Neural cell (in vitro differentiated cells): ENCODE measurements around the gene CEP97. TPM values are rescaled to one million over a fixed set of nuclear protein-coding genes. Genes with fewer than 3 reads are reported as not detected.

ENCODE experiments used
- H2AFZ ChIP-seq: fragments of 200-600, 300-800 bp; sonication (generic), shearing (Covaris generic); 2 replicates; pipeline ENCODE4 v1.6.0; 2014; ENCODE audit warnings: low read depth, mild to moderate bottlenecking, antibody characterized with exemption, low read length, moderate library complexity
- H3F3A ChIP-seq: fragments of 200-600 bp; shearing (Covaris generic); 2 replicates; pipeline ENCODE4 v1.6.1; 2016; ENCODE audit warnings: mild to moderate bottlenecking, moderate library complexity, mixed read lengths, antibody characterized with exemption, low read length; ENCODE audit not compliant: insufficient read depth, poor library complexity, severe bottlenecking
- H3K27ac ChIP-seq: fragments of 200-600, 300-800 bp; sonication (generic), shearing (Covaris generic); 2 replicates; pipeline ENCODE4 v1.5.1; 2014; ENCODE audit warnings: mild to moderate bottlenecking, low read length, moderate library complexity
- H3K27me3 ChIP-seq: fragments of 300-800, 200-600 bp; sonication (generic), shearing (Covaris generic); 2 replicates; pipeline ENCODE4 v1.6.0; 2014; ENCODE audit warnings: mild to moderate bottlenecking, low read depth, low read length, moderate library complexity; ENCODE audit not compliant: insufficient read depth
- H3K36me3 ChIP-seq: fragments of 300-800, 200-600 bp; sonication (generic), shearing (Covaris generic); 2 replicates; pipeline ENCODE4 v1.5.1; 2014; ENCODE audit warnings: mild to moderate bottlenecking, antibody characterized with exemption, low read length, moderate library complexity; ENCODE audit not compliant: insufficient read depth
- H3K4me2 ChIP-seq: fragments of 300-800, 200-600 bp; sonication (generic), shearing (Covaris generic); 2 replicates; pipeline ENCODE4 v1.6.0; 2014; ENCODE audit warnings: mild to moderate bottlenecking, low read length
- H3K4me3 ChIP-seq: fragments of 300-800, 200-600 bp; sonication (generic), shearing (Covaris generic); 2 replicates; pipeline ENCODE4 v1.5.1; 2014; ENCODE audit warnings: mild to moderate bottlenecking, low read length, moderate library complexity
- H3K79me2 ChIP-seq: fragments of 200-600 bp; shearing (Covaris generic); replicated peaks from 2 replicates; pipeline ENCODE4 v1.6.0; 2014; ENCODE audit warnings: mild to moderate bottlenecking, low read length, moderate library complexity; ENCODE audit not compliant: insufficient read depth
- H3K9ac ChIP-seq: fragments of 300-800, 200-600 bp; sonication (generic), shearing (Covaris generic); 2 replicates; pipeline ENCODE4 v1.6.1; 2016; ENCODE audit warnings: mild to moderate bottlenecking, low read length, mixed read lengths
- H3K9me2 ChIP-seq: fragments of 200-600 bp; shearing (Covaris generic); 2 replicates; pipeline ENCODE4 v1.6.1; 2016; ENCODE audit warnings: mild to moderate bottlenecking, low read length, mixed read lengths; ENCODE audit not compliant: insufficient read depth
- H3K9me3 ChIP-seq: fragments of 200-600, 300-800 bp; sonication (generic), shearing (Covaris generic); 2 replicates; pipeline ENCODE4 v1.6.1; 2016; ENCODE audit warnings: mild to moderate bottlenecking, mixed run types, low read length, moderate library complexity, mixed read lengths
- H4K20me1 ChIP-seq: fragments of 200-600 bp; shearing (Covaris generic); 2 replicates; pipeline ENCODE4 v1.6.1; 2016; ENCODE audit warnings: mild to moderate bottlenecking, mixed run types; ENCODE audit not compliant: insufficient read depth
- EZH2 ChIP-seq: fragments of 200-600, 300-800 bp; shearing (Covaris generic), sonication (generic); IDR thresholded peaks from 2 replicates; pipeline ENCODE4 v1.6.1; 2014; ENCODE audit warnings: antibody characterized with exemption, low read length, borderline replicate concordance, mild to moderate bottlenecking; ENCODE audit not compliant: insufficient read depth, poor library complexity, severe bottlenecking
- POLR2AphosphoS5 ChIP-seq: IDR thresholded peaks from 2 replicates; pipeline ENCODE4 v1.6.1; 2012
- RAD21 ChIP-seq: fragments of 450-650 bp; conservative IDR thresholded peaks from 2 replicates; pipeline ENCODE4 v1.6.1; 2014; ENCODE audit warnings: antibody characterized with exemption, mild to moderate bottlenecking, moderate library complexity
- SMC3 ChIP-seq: fragments of 450-650 bp; conservative IDR thresholded peaks from 2 replicates; pipeline ENCODE4 v1.6.1; 2014; ENCODE audit warnings: antibody characterized with exemption, mild to moderate bottlenecking, moderate library complexity; ENCODE audit not compliant: poor library complexity
- polyA plus RNA-seq: library from polyadenylated mRNA; depleted of rRNA; stranded (reverse); fragments of >200 nt; gene quantifications from 2 replicates; pipeline ENCODE4 v1.2.3, GENCODE V29; 2014
- TF ChIP-seq, protein P1 (sequence below): IDR thresholded peaks from 2 replicates; pipeline ENCODE4 v1.6.1; 2012; ENCODE audit warnings: borderline replicate concordance

Gene CEP97
- polyA plus RNA-seq, 1 donor from 2014 or later, result 52.9 TPM

- Histone ChIP-seq H3K4me3 (peak overlapping the region; percentile 89), H3K9me2 (no peaks in the 10 kb centered on the region), H3K27me3 (no peaks in the 10 kb centered on the region), H4K20me1 (no peaks in the 10 kb centered on the region), H3F3A (no peaks in the 10 kb centered on the region), H3K9ac (no peak overlapping the region), H3K36me3 (no peaks in the 10 kb centered on the region), H3K9me3 (no peaks in the 10 kb centered on the region), H3K4me2 (peak overlapping the region; percentile 86), H3K79me2 (peaks cover 27% of the 10 kb centered on the region), H3K27ac (no peak overlapping the region), H2AFZ (no peak overlapping the region)
- TF ChIP-seq, protein P1, sequence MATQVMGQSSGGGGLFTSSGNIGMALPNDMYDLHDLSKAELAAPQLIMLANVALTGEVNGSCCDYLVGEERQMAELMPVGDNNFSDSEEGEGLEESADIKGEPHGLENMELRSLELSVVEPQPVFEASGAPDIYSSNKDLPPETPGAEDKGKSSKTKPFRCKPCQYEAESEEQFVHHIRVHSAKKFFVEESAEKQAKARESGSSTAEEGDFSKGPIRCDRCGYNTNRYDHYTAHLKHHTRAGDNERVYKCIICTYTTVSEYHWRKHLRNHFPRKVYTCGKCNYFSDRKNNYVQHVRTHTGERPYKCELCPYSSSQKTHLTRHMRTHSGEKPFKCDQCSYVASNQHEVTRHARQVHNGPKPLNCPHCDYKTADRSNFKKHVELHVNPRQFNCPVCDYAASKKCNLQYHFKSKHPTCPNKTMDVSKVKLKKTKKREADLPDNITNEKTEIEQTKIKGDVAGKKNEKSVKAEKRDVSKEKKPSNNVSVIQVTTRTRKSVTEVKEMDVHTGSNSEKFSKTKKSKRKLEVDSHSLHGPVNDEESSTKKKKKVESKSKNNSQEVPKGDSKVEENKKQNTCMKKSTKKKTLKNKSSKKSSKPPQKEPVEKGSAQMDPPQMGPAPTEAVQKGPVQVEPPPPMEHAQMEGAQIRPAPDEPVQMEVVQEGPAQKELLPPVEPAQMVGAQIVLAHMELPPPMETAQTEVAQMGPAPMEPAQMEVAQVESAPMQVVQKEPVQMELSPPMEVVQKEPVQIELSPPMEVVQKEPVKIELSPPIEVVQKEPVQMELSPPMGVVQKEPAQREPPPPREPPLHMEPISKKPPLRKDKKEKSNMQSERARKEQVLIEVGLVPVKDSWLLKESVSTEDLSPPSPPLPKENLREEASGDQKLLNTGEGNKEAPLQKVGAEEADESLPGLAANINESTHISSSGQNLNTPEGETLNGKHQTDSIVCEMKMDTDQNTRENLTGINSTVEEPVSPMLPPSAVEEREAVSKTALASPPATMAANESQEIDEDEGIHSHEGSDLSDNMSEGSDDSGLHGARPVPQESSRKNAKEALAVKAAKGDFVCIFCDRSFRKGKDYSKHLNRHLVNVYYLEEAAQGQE, result no peak
- no peak for TF ChIP-seq POLR2AphosphoS5
Observed at GRCh38 chr3:101780661-101781060, 56.2 kb downstream of the CEP97 start.

DNA sequence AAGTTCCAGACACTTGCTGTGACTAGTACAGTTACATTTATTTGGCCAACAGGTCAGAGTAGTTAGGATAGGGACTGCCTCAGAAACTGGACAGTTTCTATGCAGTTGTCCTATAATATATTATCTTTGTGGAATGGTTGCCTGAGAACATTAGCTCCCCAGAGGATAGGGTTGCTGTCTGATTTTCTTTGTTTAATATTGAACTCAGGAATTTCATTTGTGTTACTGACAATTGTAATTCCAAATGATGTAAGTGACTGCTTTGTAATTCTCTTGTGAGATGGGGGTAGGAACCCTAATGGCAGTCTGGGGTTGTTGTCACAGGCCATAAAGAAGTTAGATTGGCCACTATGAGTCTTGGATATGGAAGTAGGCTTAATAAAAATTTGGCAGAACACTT is 56.8 kb downstream of the CEP97 start:
- TF ChIP-seq SMC3, result no peak
- no peak for TF ChIP-seq EZH2
- TF ChIP-seq, protein P1, result no peak
- no peak for TF ChIP-seq POLR2AphosphoS5
- peak overlapping the region; percentile 86 for H3K4me2 ChIP-seq
- H3K4me3 ChIP-seq, result peak overlapping the region; percentile 89
- peaks cover 27% of the 10 kb centered on the region for H3K79me2 ChIP-seq
- no peak overlapping the region for H3K27ac ChIP-seq
- no peaks in the 10 kb centered on the region for H4K20me1 ChIP-seq
- H3K9me2 ChIP-seq, result no peaks in the 10 kb centered on the region
- no peaks in the 10 kb centered on the region for H3K9me3 ChIP-seq
- no peaks in the 10 kb centered on the region for H3K27me3 ChIP-seq
- no peak overlapping the region for H2AFZ ChIP-seq
- H3K9ac ChIP-seq, result no peak overlapping the region
- H3K36me3 ChIP-seq, result no peaks in the 10 kb centered on the region
- H3F3A ChIP-seq, result no peaks in the 10 kb centered on the region

GRCh38 chr3:101784855-101785613 is 60.6 kb downstream of the CEP97 start:
- no peaks in the 10 kb centered on the region for H3F3A ChIP-seq
- no peak overlapping the region for H3K4me3 ChIP-seq
- no peaks in the 10 kb centered on the region for H3K9me2 ChIP-seq
- no peak overlapping the region for H3K27ac ChIP-seq
- peaks cover 23% of the 10 kb centered on the region for H3K79me2 ChIP-seq
- no peak overlapping the region for H3K4me2 ChIP-seq
- no peak overlapping the region for H2AFZ ChIP-seq
- no peak for TF ChIP-seq RAD21
- no peaks in the 10 kb centered on the region for H3K9me3 ChIP-seq
- no peaks in the 10 kb centered on the region for H3K27me3 ChIP-seq
- H3K36me3 ChIP-seq, result peaks cover 13% of the 10 kb centered on the region
- H4K20me1 ChIP-seq, result no peaks in the 10 kb centered on the region
- H3K9ac ChIP-seq, result no peak overlapping the region
